ENCODE data around the gene HBG2. TPM values are rescaled to one million over a fixed set of nuclear protein-coding genes. Genes with fewer than 3 reads are reported as not detected.

Gene HBG2
- total RNA-seq, 4 donors from 2014 or later, result not detected

DNA sequence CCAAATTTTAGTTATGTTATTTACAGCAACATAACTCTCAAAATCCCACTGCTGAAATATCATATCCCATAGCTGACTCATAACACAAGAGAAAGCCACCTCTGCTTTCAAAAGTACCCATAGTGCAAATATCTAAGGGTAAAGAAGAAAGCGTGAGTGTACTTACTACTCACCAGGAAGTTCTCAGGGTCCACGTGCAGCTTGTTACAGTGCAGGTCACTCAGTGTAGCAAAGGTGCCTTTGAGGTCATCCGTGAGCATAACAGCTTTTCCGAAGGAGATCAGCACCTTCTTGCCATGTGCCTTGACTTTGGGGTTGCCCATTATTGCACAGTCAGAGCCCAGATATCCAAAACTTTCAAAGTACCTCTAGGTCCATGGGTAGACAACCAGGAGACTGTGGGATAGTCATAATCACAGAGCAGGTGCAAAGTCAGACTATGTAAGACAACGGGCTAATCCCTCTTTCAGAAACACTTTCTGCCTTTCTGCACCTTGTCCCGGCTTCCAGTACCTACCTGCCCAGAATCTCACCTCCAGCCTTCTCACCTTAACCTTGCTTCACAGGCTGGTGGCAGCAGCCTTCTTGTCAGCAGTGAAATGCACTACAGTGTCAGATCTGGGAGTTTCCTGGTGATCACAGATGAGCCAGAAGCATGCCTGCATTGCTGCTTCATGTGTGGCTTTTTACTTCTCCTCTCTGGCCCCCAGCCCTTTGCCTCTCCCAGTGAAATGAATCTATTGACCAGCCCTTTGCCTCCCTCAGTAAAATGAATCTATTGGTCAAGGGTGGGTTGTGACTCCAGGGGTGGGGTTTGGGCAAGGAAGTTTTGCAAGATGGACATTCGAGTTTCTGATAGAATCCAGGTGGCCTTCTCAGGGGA, 11.4 kb downstream of the HBG2 start:
- H3K27me3 ChIP-seq, result no peaks in the 10 kb centered on the region
- no peak overlapping the region for H3K4me3 ChIP-seq
- 69 to 70% methylated on average over 7 of the region's 7 CpGs for WGBS, 2 donors
- H3K27ac ChIP-seq, result no peak overlapping the region
- TF ChIP-seq, protein P1, sequence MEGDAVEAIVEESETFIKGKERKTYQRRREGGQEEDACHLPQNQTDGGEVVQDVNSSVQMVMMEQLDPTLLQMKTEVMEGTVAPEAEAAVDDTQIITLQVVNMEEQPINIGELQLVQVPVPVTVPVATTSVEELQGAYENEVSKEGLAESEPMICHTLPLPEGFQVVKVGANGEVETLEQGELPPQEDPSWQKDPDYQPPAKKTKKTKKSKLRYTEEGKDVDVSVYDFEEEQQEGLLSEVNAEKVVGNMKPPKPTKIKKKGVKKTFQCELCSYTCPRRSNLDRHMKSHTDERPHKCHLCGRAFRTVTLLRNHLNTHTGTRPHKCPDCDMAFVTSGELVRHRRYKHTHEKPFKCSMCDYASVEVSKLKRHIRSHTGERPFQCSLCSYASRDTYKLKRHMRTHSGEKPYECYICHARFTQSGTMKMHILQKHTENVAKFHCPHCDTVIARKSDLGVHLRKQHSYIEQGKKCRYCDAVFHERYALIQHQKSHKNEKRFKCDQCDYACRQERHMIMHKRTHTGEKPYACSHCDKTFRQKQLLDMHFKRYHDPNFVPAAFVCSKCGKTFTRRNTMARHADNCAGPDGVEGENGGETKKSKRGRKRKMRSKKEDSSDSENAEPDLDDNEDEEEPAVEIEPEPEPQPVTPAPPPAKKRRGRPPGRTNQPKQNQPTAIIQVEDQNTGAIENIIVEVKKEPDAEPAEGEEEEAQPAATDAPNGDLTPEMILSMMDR (IDR thresholded peaks at IDR 0.05), result no peak
- no peak for TF ChIP-seq EP300 (IDR thresholded peaks at IDR 0.05)
- TF ChIP-seq POLR2A (IDR thresholded peaks at IDR 0.05), result no peak
- H3K36me3 ChIP-seq, result no peaks in the 10 kb centered on the region
- no peaks in the 10 kb centered on the region for H3K9me3 ChIP-seq
- H3K4me1 ChIP-seq, result no peaks in the 10 kb centered on the region
- no peak for DNase-seq (ENCODE audit: low spot score in 2 of 2)

- Histone ChIP-seq H3K27ac (no peak overlapping the region), H3K9me3 (no peaks in the 10 kb centered on the region), H3K4me1 (no peaks in the 10 kb centered on the region), H3K36me3 (no peaks in the 10 kb centered on the region), H3K27me3 (no peaks in the 10 kb centered on the region), H3K4me3 (no peak overlapping the region)
- WGBS, 2 donors, result 62 to 80% methylated on average over 2 of the region's 2 CpGs
- TF ChIP-seq, protein P1 (IDR thresholded peaks at IDR 0.05), result no peak
- no peak for TF ChIP-seq EP300 (IDR thresholded peaks at IDR 0.05)
- no peak for TF ChIP-seq POLR2A (IDR thresholded peaks at IDR 0.05)
- DNase-seq (ENCODE audit: low spot score in 2 of 2), result no peak
Measured at GRCh38 chr11:5242208-5242607, 12.4 kb downstream of the HBG2 start.

DNA sequence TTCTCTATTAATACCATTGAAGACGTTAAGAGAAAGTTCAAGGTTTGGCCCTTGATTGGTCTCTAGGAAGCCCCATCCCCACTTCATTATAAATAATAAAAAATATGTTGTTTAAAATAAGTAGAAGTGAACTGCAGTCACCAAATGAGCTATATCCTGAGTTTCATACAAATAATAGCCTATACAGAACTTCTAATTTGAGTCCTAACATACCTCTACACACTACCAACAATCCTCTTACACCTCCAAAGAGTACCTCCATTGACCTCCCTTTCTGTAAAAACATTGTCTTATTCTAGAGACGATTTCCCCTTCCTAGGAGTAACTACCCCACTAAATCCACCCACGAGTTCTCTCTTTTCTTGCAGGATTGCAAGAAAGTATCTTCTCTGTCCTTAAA, 13.1 kb downstream of the HBG2 start:
- Histone ChIP-seq H3K4me1 (no peaks in the 10 kb centered on the region), H3K27ac (no peak overlapping the region), H3K9me3 (no peaks in the 10 kb centered on the region), H3K36me3 (no peaks in the 10 kb centered on the region), H3K27me3 (no peaks in the 10 kb centered on the region), H3K4me3 (no peak overlapping the region)
- 68 to 71% methylated on average over 3 of the region's 3 CpGs for WGBS, 2 donors
- TF ChIP-seq, protein P1 (IDR thresholded peaks at IDR 0.05), result no peak
- no peak for TF ChIP-seq POLR2A (IDR thresholded peaks at IDR 0.05)
- no peak for TF ChIP-seq EP300 (IDR thresholded peaks at IDR 0.05)
- no peak for DNase-seq (ENCODE audit: low spot score in 2 of 2)

DNA sequence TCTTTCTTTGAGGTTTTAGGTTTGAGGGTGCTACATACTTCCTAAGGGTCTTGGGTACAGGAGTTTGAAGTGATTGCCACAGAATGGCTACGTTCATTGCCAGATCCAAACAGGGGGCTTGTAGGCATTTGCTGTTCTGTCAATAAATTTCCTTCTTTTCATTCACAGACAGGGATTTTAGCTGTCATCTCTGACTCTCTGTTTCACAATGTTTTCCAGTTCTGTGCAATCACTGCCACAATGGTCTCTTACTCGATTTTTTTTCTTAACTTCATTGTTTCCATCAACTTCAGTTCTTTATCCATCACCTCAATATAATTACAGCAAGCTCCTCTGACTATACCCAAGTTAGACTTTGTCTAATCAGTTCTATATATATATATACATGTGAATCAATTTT, 14.1 kb downstream of the HBG2 start:
- TF ChIP-seq EP300 (IDR thresholded peaks at IDR 0.05) (no peak), POLR2A (IDR thresholded peaks at IDR 0.05) (no peak)
- TF ChIP-seq, protein P1 (IDR thresholded peaks at IDR 0.05), result no peak
- H3K36me3 ChIP-seq, result no peaks in the 10 kb centered on the region
- WGBS, 2 donors, result 54 to 75% methylated on average over 2 of the region's 2 CpGs
- DNase-seq (ENCODE audit: low spot score in 2 of 2), result no peak
- H3K4me1 ChIP-seq, result no peaks in the 10 kb centered on the region
- no peaks in the 10 kb centered on the region for H3K9me3 ChIP-seq
- H3K4me3 ChIP-seq, result no peak overlapping the region
- no peaks in the 10 kb centered on the region for H3K27me3 ChIP-seq
- H3K27ac ChIP-seq, result no peak overlapping the region

- WGBS, 2 donors, result 88 to 90% methylated on average over 1 of the region's 1 CpG
Measured at GRCh38 chr11:5240056-5240455, 14.5 kb downstream of the HBG2 start.

More at GRCh38 chr11:5240056-5240455, 14.5 kb downstream of the HBG2 start:
- no peaks in the 10 kb centered on the region for H3K4me1 ChIP-seq
- no peak overlapping the region for H3K27ac ChIP-seq
- TF ChIP-seq POLR2A (IDR thresholded peaks at IDR 0.05), result no peak
- TF ChIP-seq, protein P1 (IDR thresholded peaks at IDR 0.05), result no peak
- TF ChIP-seq EP300 (IDR thresholded peaks at IDR 0.05), result no peak
- no peaks in the 10 kb centered on the region for H3K27me3 ChIP-seq
- no peak for DNase-seq (ENCODE audit: low spot score in 2 of 2)
- no peaks in the 10 kb centered on the region for H3K36me3 ChIP-seq
- no peaks in the 10 kb centered on the region for H3K9me3 ChIP-seq
- H3K4me3 ChIP-seq, result no peak overlapping the region
